Lung (tissue), 12 donors: ENCODE results near the gene DUSP16. TPM values are rescaled to one million over a fixed set of nuclear protein-coding genes. Genes with fewer than 3 reads are reported as not detected.
A peak's percentile ranks its signal among the peaks of the same experiment; 100 is the strongest.

ENCODE experiments used
- ATAC-seq: fragments of 200-7000 bp; cut with Tn5 transposase; one replicate; pipeline ENCODE4 v1.9.1; 2020; ENCODE audit warnings: moderate number of reproducible peaks; ENCODE audit not compliant: insufficient read depth, low FRiP score
- DNase-seq, 3 donors: peaks; one replicate each; pipeline ENCODE4 v3.0.0-alpha.2; 2013 to 2017
- H3K27ac ChIP-seq, 2 donors: one replicate each; pipeline ENCODE4 v1.5.1; 2013; ENCODE audit warnings: mild to moderate bottlenecking in 2 of 2, moderate library complexity in 2 of 2, control low read depth in 1 of 2, inconsistent platforms in 1 of 2, low read depth in 1 of 2, low read length in 1 of 2
- H3K27me3 ChIP-seq, 3 donors: one replicate each; pipeline ENCODE4 v1.5.1; 2013; ENCODE audit warnings: low read length in 2 of 3; ENCODE audit not compliant: control insufficient read depth in 3 of 3, insufficient read depth in 3 of 3
- H3K36me3 ChIP-seq, 4 donors: one replicate each; pipeline ENCODE4 v1.5.1; 2013; ENCODE audit warnings: low read length in 4 of 4, mild to moderate bottlenecking in 1 of 4, moderate library complexity in 1 of 4; ENCODE audit not compliant: control insufficient read depth in 4 of 4, insufficient read depth in 4 of 4
- H3K4me1 ChIP-seq, 5 donors: one replicate each; pipeline ENCODE4 v1.5.1; 2013; ENCODE audit warnings: low read length in 5 of 5, mild to moderate bottlenecking in 2 of 5, moderate library complexity in 1 of 5; ENCODE audit not compliant: control insufficient read depth in 5 of 5, insufficient read depth in 5 of 5
- H3K4me3 ChIP-seq: one replicate; pipeline ENCODE4 v1.5.1; 2013; ENCODE audit warnings: mild to moderate bottlenecking, control low read depth, moderate library complexity
- H3K9ac ChIP-seq, 2 donors: one replicate each; pipeline ENCODE4 v1.5.1; 2013; ENCODE audit warnings: low read length in 2 of 2, control low read depth in 1 of 2; ENCODE audit not compliant: insufficient read depth in 1 of 2
- H3K9me3 ChIP-seq, 4 donors: one replicate each; pipeline ENCODE4 v1.5.1; 2013; ENCODE audit warnings: low read length in 3 of 4, mild to moderate bottlenecking in 1 of 4, moderate library complexity in 1 of 4; ENCODE audit not compliant: control insufficient read depth in 4 of 4, insufficient read depth in 3 of 4
- WGBS, 2 donors: extraction: QIAGEN DNeasy Blood & Tissue Kit; methylation state at CpG; one replicate each; pipeline ENCODE4 v1.1.7; 2013; 5-methylcytosine and 5-hydroxymethylcytosine counted together
- polyA plus RNA-seq, 2 donors: library from polyadenylated mRNA; stranded (reverse); fragments of 200-250 nt; gene quantifications; one replicate each; pipeline ENCODE4 v1.2.1, GENCODE V29; 2013
- total RNA-seq, 2 donors: library from RNA; depleted of rRNA in 1 of 2; stranded (reverse); fragments of >200 nt in 1 of 2; gene quantifications; one replicate each; pipeline ENCODE4 v1.2.1, GENCODE V29; 2014 to 2021
- TF ChIP-seq, protein P1 (sequence below): IDR thresholded peaks from 2 replicates; pipeline ENCODE4 v1.5.1; 2012; ENCODE audit warnings: mild to moderate bottlenecking; ENCODE audit errors: control extremely low read depth, extremely low read depth
- donor health status: control.
- donor health status: control.
- donor health status: Bipolar disorder and iron deficiency.
- donor health status: healthy.
- donor health status: DM: yes; HTN: yes; CAD: no.

DUSP16 gene
- total and polyA plus RNA-seq, 4 donors = 11.1 to 40.0 (median 25.8) TPM

DNA sequence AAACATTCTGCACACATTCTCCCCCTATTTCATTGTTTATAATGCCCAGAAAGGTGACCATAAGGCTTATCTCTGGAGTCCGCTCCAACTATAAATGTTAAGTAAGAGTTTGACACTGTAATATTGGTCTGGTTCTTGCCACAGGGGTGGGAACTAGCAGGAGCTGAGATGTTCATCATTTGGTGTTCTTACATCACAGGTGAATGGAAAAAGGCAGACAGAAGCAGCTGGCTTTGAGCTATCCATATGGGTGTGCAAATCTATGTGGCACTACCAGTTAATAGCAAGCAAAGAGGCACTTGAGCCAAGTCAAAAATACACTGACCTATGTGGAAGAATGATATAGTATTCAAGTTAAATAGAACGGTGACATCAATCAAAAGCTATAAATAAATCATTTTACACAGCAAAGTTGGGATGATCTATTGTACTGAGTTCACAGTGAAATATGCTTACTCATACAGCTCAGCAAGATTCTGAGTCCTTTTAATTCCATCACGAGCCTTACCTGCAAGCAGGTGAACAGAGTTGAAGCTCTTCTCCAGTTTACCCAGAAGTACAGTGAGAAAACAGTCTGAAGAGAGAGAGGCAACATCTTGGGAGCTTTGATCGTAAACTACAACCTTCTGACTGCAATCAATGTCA lies 43.2 kb downstream of the DUSP16 start:
- H3K9ac ChIP-seq = no peak overlapping the region
- H3K9me3 ChIP-seq = no peaks in the 10 kb centered on the region
- 77 to 80% methylated on average over 4 of the region's 4 CpGs for WGBS, 2 donors
- ATAC-seq = no peak
- H3K36me3 ChIP-seq = peaks cover 11 to 12% (median 12%) of the 10 kb centered on the region in 4 donors
- H3K4me1 ChIP-seq = peaks cover 0 to 9% (median 3%) of the 10 kb centered on the region in 5 donors
- no peak for DNase-seq
- H3K27me3 ChIP-seq = no peaks in the 10 kb centered on the region
- H3K4me3 ChIP-seq = no peak overlapping the region
- no peak overlapping the region for H3K27ac ChIP-seq
- TF ChIP-seq, protein P1, sequence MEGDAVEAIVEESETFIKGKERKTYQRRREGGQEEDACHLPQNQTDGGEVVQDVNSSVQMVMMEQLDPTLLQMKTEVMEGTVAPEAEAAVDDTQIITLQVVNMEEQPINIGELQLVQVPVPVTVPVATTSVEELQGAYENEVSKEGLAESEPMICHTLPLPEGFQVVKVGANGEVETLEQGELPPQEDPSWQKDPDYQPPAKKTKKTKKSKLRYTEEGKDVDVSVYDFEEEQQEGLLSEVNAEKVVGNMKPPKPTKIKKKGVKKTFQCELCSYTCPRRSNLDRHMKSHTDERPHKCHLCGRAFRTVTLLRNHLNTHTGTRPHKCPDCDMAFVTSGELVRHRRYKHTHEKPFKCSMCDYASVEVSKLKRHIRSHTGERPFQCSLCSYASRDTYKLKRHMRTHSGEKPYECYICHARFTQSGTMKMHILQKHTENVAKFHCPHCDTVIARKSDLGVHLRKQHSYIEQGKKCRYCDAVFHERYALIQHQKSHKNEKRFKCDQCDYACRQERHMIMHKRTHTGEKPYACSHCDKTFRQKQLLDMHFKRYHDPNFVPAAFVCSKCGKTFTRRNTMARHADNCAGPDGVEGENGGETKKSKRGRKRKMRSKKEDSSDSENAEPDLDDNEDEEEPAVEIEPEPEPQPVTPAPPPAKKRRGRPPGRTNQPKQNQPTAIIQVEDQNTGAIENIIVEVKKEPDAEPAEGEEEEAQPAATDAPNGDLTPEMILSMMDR = no peak

DNA sequence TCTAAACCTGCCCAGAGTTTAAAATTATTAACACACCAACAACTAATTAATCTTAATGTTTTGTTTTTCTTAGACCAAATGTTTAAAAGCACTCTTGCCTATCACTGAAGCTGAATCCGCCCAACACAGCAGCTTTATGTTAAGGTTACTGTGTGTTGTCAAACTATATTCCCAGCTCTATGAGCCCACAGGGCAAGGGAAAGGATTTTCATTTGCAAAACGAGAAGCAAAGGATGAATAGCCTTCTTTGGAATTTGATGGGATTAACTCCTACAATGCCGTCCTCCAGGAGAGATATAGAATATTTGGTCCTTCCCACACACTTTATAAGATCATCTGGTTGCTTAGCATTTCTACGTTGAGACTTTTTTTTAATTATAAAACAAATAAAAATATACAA lies 43.7 kb downstream of the DUSP16 start:
- Histone ChIP-seq H3K27ac (no peak overlapping the region), H3K4me3 (no peak overlapping the region), H3K9me3 (no peaks in the 10 kb centered on the region), H3K36me3 (peaks cover 11 to 12% (median 12%) of the 10 kb centered on the region in 4 donors), H3K9ac (no peak overlapping the region), H3K4me1 (peaks cover 0 to 9% (median 3%) of the 10 kb centered on the region in 5 donors), H3K27me3 (no peaks in the 10 kb centered on the region)
- 76 to 83% methylated on average over 4 of the region's 4 CpGs for WGBS, 2 donors
- TF ChIP-seq, protein P1 = no peak
- ATAC-seq (no peak), DNase-seq (peak in 1 of 3 donors; percentile 38)

DNA sequence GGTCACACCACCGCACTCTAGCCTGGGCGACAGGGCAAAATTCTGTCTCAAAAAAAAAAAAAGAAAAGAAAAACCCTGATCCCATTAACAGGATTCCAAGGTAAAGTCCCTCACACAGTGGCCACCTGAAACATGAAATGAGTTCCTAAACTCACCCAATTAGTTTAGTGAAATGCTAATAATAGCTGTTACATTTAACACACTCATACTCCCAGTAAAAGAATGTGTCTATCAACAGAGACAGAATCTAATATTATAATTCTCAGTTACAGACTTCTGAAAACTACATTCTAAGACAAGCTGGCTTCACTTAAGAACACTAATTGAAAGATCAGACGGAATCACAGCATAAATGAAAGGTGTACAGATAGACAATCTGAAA lies 44.2 kb downstream of the DUSP16 start:
- Histone ChIP-seq H3K9ac (no peak overlapping the region), H3K9me3 (no peaks in the 10 kb centered on the region), H3K4me3 (no peak overlapping the region), H3K27ac (no peak overlapping the region), H3K36me3 (peaks cover 11 to 12% (median 12%) of the 10 kb centered on the region in 4 donors), H3K4me1 (peaks cover 0 to 10% (median 3%) of the 10 kb centered on the region in 5 donors), H3K27me3 (no peaks in the 10 kb centered on the region)
- DNase-seq (no peak), ATAC-seq (no peak)
- TF ChIP-seq, protein P1 = no peak
- 96 to 97% methylated on average over 3 of the region's 3 CpGs for WGBS, 2 donors
